ENCODE results near the gene CTSD.
A peak's percentile ranks its signal among the peaks of the same experiment; 100 is the strongest.
"Not testable (repeated sequence)": the region's sequence is repeated elsewhere in the genome, so short reads cannot be mapped to it uniquely, and the experiment has no call there.

The CTSD gene

DNA sequence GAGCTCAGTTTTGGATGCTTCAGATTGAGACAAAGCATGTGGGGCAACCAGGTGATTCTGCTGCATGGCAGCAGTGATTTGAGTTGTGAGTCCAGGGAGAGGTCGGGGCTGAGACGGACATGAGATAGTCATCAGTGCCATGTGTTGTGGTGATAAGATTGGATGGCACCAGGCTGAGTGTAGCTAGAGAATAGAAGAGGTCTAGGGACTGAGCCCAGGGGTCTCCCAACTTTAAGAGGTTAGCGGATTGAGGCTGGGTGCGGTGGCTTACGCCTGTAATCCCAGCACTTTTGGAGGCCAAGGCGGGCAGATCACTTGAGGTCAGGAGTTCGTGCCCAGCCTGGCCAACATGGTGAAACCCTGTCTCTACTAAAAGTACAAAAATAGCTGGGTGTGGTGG, 6.3 kb upstream of the CTSD start:
- Histone ChIP-seq H3K27me3 (replicated peaks) (no peaks in the 10 kb centered on the region), H3K4me3 (ENCODE audit: low read depth, low read length) (no peak overlapping the region), H3K27ac (no peak overlapping the region), H3K36me3 (replicated peaks) (no peaks in the 10 kb centered on the region)
- no peak for TF ChIP-seq CTCF (IDR thresholded peaks at IDR 0.05; ENCODE audit: low read depth, low read length, missing control alignments)
- in situ Hi-C loops (cut with HindIII; ENCODE audit: low pct_ligation_motif_present, low sequenced_read_pairs), result no loop called here
- no peak for DNase-seq

- H3K36me3 ChIP-seq (replicated peaks); H3K4me3 ChIP-seq (ENCODE audit: low read depth, low read length); H3K27ac ChIP-seq; in situ Hi-C loops (cut with HindIII; ENCODE audit: low pct_ligation_motif_present, low sequenced_read_pairs); H3K27me3 ChIP-seq (replicated peaks): not testable (repeated sequence)
- DNase-seq, result peak; percentile 29
Measured at GRCh38 chr11:1769304-1769936, 5.7 kb upstream of the CTSD start.

DNA sequence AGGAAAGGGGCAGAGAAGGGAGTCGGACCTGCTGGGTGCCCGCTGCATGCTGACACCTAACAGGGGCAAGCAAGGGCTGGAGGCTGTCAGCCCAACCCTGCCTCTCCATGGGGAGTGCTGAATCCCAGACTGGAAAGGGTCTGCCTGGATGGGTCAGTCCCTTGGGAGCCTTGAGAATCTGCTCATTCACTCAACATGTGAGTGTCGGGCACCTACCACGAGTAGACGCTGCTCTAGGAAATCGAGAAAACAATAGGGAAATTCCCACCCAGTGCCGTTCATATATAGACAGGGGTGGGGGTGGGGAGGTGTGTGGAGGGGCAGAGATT, 4.4 kb upstream of the CTSD start:
- Histone ChIP-seq H3K27ac (no peak overlapping the region), H3K4me3 (ENCODE audit: low read depth, low read length) (no peak overlapping the region), H3K36me3 (replicated peaks) (no peaks in the 10 kb centered on the region), H3K27me3 (replicated peaks) (no peaks in the 10 kb centered on the region)
- in situ Hi-C loops (cut with HindIII; ENCODE audit: low pct_ligation_motif_present, low sequenced_read_pairs), result no loop called here
- no peak for DNase-seq
- no peak for TF ChIP-seq CTCF (IDR thresholded peaks at IDR 0.05; ENCODE audit: low read depth, low read length, missing control alignments)

DNA sequence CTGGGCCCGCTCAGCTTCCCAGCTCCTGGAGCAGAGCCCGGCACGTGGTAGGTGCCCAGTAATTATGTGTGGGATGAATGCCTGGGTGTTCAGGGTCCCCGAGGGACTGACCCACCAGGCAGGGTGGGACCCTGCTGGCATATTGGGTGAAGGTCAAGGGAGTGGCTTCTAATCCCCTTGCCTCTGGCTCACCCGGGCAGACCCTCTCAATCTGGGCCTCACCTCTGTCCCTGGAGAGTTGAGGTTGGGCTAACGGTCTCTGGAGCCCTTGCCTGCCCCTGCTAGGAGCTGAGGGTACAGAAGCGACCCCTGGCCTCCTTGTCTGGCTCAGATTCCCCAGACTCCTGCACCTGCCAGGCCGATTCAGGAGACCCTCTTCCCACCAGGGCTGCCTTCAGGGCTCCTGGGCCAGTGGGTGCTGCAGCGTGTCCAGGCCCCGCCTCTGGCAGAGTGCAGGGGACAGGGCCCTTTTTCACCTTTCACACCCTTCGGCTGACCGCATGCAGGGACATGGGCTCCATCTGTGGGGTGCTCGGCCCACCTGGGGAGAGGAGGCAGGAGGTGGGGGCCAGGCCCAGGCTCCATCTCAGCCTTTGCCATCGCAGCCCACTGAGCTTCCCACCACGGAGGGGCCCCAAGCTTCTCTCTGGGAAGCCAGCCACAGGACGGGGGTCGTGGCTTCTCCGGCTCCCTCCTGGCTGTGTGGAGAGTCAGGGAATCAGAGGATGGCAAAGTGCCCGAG, 3.8 kb upstream of the CTSD start:
- no peaks in the 10 kb centered on the region for H3K27me3 ChIP-seq (replicated peaks)
- no peak for TF ChIP-seq CTCF (IDR thresholded peaks at IDR 0.05; ENCODE audit: low read depth, low read length, missing control alignments)
- in situ Hi-C loops (cut with HindIII; ENCODE audit: low pct_ligation_motif_present, low sequenced_read_pairs), result no loop called here
- no peak for DNase-seq
- no peak overlapping the region for H3K4me3 ChIP-seq (ENCODE audit: low read depth, low read length)
- no peak overlapping the region for H3K27ac ChIP-seq
- no peaks in the 10 kb centered on the region for H3K36me3 ChIP-seq (replicated peaks)

DNA sequence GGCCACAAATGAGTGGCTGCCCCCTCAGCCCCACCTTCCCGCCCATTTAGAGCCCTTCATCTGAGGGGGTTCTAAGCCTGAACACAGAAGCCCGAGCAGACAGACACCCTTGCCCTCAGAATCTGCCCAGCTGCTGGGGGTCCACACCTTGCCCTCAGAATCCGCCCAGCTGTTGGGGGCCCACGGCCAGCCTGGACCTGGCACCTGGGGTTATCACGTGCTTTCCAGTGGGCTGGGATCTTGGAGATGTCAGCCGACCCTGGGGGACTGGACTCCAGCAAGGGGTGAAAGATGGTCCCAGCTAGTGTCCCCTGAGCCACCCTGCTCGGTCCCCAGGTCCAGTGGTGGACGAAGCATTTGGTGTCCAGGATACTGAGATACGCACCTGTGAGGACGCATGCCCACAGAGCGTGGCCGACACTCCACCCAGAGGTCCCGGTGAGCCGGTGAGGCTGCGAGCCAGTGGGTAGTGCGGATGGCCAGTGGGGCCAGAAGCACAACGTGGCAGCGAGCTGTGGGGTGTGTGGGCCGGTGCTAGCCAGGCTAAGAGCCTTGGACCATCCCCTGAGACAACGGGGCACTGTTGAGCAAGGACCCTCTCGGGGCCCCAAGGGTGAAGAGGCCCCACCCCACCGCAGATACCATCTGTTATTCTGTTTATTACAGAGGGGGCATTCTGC, 3.1 kb upstream of the CTSD start:
- in situ Hi-C loops (cut with HindIII; ENCODE audit: low pct_ligation_motif_present, low sequenced_read_pairs), result no loop called here
- TF ChIP-seq CTCF (IDR thresholded peaks at IDR 0.05; ENCODE audit: low read depth, low read length, missing control alignments), result no peak
- no peak for DNase-seq
- no peaks in the 10 kb centered on the region for H3K27me3 ChIP-seq (replicated peaks)
- no peak overlapping the region for H3K4me3 ChIP-seq (ENCODE audit: low read depth, low read length)
- no peak overlapping the region for H3K27ac ChIP-seq
- H3K36me3 ChIP-seq (replicated peaks), result no peaks in the 10 kb centered on the region

DNA sequence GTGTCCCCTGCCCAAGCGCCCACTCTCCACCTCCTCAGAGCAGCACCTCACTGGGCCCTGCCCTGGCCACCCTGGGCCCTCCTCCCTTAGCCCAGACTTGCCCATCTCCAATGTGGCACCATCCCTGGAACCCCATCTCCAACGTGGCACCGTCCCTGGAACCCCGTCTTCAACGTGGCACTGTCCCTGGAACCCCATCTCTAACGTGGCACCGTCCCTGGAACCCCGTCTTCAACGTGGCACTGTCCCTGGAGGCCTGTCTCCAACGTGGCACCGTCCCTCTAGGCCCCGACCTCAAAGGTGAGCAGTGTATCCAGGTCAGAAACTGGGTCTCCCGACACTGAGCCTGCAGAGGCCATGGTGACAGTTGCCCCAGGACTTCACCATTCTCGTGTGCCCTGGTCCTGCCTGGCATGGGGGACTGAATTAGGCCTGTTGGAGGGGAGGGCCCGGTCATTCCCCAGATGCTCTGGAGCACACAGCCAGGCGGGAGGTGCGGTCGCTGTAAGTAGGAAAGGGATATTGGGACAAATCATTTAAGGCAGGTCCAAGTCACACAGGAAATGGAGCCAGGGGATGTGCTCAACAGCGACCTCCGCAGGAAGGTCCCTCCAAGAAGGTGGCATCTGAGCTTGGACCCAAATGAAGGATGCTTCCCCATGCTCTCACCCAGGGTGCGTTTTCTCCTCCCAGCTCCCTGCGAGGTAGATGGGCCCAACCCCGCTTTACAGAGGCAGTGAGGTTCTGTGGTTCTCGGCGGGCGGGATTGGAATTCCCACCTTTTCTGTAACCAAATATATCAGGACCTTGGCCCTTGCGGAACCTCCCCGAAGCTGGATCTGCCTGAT, 2.4 kb upstream of the CTSD start:
- no peak overlapping the region for H3K27ac ChIP-seq
- TF ChIP-seq CTCF (IDR thresholded peaks at IDR 0.05; ENCODE audit: low read depth, low read length, missing control alignments), result peak; percentile 19
- no peak for DNase-seq
- in situ Hi-C loops (cut with HindIII; ENCODE audit: low pct_ligation_motif_present, low sequenced_read_pairs), result no loop called here
- no peaks in the 10 kb centered on the region for H3K27me3 ChIP-seq (replicated peaks)
- H3K36me3 ChIP-seq (replicated peaks), result peaks cover under 1% of the 10 kb centered on the region
- no peak overlapping the region for H3K4me3 ChIP-seq (ENCODE audit: low read depth, low read length)
